NCI-H345 treated with DMSO at 0.1 percent for 48 hours (cell line): Measurements from ENCODE around the gene TAF4.
"Not testable (repeated sequence)": the region's sequence is repeated elsewhere in the genome, so short reads cannot be mapped to it uniquely, and the experiment has no call there.

Experiments
- DNase-seq: peaks from one replicate; lab custom pipeline; 2025; ENCODE audit not compliant: unreplicated experiment; lab: John Stamatoyannopoulos, UW

The TAF4 gene

GRCh38 chr20:62059401-62059800 is 6.3 kb downstream of the TAF4 start:
- no peak for DNase-seq

- no peak for DNase-seq
Measured at GRCh38 chr20:62058941-62059340, 6.7 kb downstream of the TAF4 start.

- no peak for DNase-seq
Measured at GRCh38 chr20:62056975-62057374, 8.7 kb downstream of the TAF4 start.

GRCh38 chr20:62056377-62056776 is 9.3 kb downstream of the TAF4 start:
- DNase-seq, result no peak

GRCh38 chr20:62055862-62056115 is 9.9 kb downstream of the TAF4 start:
- DNase-seq, result not testable (repeated sequence)

- DNase-seq, result no peak
Measured at GRCh38 chr20:62055106-62055861, 10.4 kb downstream of the TAF4 start.

GRCh38 chr20:62054451-62054953 is 11.2 kb downstream of the TAF4 start:
- DNase-seq, result no peak

- no peak for DNase-seq
Measured at GRCh38 chr20:62053465-62054196, 12.1 kb downstream of the TAF4 start.

GRCh38 chr20:62052842-62053464 is 12.7 kb downstream of the TAF4 start:
- DNase-seq, result no peak

GRCh38 chr20:62052336-62052841 is 13.3 kb downstream of the TAF4 start:
- no peak for DNase-seq

GRCh38 chr20:62051546-62052255 is 14.0 kb downstream of the TAF4 start:
- no peak for DNase-seq

GRCh38 chr20:62051144-62051543 is 14.5 kb downstream of the TAF4 start:
- DNase-seq, result no peak

GRCh38 chr20:62050166-62051120 is 15.2 kb downstream of the TAF4 start:
- DNase-seq, result no peak

GRCh38 chr20:62049342-62050165 is 16.1 kb downstream of the TAF4 start:
- no peak for DNase-seq

GRCh38 chr20:62048821-62049291 is 16.8 kb downstream of the TAF4 start:
- DNase-seq, result no peak

- DNase-seq, result no peak
Measured at GRCh38 chr20:62048346-62048761, 17.3 kb downstream of the TAF4 start.

GRCh38 chr20:62047666-62048345 is 17.9 kb downstream of the TAF4 start:
- no peak for DNase-seq

GRCh38 chr20:62046431-62046830 is 19.2 kb downstream of the TAF4 start:
- DNase-seq, result no peak
